Nephron (organoid): ENCODE data around the gene SBK3.

Source experiments
- H3K27ac Mint-ChIP-seq, 3 experiments: 2 replicates each; pipeline ENCODE4 v1.8.0; 2020; ENCODE audit warnings: mixed read lengths in 3 of 3, mild to moderate bottlenecking in 2 of 3, moderate library complexity in 1 of 3
- H3K27me3 Mint-ChIP-seq: 2 replicates; pipeline ENCODE4 v1.8.0; 2021; ENCODE audit warnings: low read depth, mild to moderate bottlenecking, moderate library complexity, mixed read lengths
- H3K36me3 Mint-ChIP-seq: 2 replicates; pipeline ENCODE4 v1.8.0; 2020; ENCODE audit warnings: low read depth, mixed read lengths
- H3K4me1 Mint-ChIP-seq: 2 replicates; pipeline ENCODE4 v1.8.0; 2020; ENCODE audit warnings: mixed read lengths
- H3K4me3 Mint-ChIP-seq, 3 experiments: 2 replicates each; pipeline ENCODE4 v1.8.0; 2020; ENCODE audit warnings: mild to moderate bottlenecking in 3 of 3, mixed read lengths in 3 of 3, moderate library complexity in 2 of 3
- H3K9me3 Mint-ChIP-seq: 2 replicates; pipeline ENCODE4 v1.8.0; 2020; ENCODE audit warnings: mixed read lengths
- TF ChIP-seq, protein P1 (sequence below), 3 experiments: fragments of 200-600 bp; sonication (generic); IDR thresholded peaks; one replicate each; pipeline ENCODE4 v1.5.0; 2021; ENCODE audit warnings: antibody characterized with exemption in 3 of 3; ENCODE audit not compliant: unreplicated experiment in 3 of 3

Gene SBK3

DNA sequence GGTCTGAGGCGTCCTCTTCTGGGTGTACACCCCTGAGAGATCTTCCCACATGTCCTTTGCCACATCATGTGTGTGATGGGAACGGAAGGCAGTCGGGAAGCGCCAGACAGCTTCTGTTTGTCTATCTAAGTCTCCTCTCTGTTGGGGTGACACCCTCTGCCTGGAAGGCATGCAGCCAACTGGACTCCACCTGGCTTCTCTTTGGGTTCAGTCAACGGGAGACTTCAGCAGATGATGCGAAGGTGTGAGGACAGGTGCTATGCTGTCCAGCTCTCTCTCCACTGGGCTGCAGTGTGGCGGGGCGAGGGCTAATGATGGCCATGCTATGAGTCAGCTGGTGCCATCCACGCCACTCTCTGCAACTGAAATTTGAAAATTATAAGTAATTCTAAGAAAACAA lies 14.3 kb upstream of the SBK3 start:
- Mint-ChIP-seq H3K27ac (no peak overlapping the region), H3K9me3 (no peaks in the 10 kb centered on the region), H3K27me3 (peaks cover 7% of the 10 kb centered on the region), H3K36me3 (no peaks in the 10 kb centered on the region), H3K4me3 (no peak overlapping the region), H3K4me1 (peaks cover 6% of the 10 kb centered on the region)
- TF ChIP-seq, protein P1, sequence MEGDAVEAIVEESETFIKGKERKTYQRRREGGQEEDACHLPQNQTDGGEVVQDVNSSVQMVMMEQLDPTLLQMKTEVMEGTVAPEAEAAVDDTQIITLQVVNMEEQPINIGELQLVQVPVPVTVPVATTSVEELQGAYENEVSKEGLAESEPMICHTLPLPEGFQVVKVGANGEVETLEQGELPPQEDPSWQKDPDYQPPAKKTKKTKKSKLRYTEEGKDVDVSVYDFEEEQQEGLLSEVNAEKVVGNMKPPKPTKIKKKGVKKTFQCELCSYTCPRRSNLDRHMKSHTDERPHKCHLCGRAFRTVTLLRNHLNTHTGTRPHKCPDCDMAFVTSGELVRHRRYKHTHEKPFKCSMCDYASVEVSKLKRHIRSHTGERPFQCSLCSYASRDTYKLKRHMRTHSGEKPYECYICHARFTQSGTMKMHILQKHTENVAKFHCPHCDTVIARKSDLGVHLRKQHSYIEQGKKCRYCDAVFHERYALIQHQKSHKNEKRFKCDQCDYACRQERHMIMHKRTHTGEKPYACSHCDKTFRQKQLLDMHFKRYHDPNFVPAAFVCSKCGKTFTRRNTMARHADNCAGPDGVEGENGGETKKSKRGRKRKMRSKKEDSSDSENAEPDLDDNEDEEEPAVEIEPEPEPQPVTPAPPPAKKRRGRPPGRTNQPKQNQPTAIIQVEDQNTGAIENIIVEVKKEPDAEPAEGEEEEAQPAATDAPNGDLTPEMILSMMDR (IDR thresholded peaks at IDR 0.05; ENCODE audit: unreplicated experiment in 3 of 3) = no peak

DNA sequence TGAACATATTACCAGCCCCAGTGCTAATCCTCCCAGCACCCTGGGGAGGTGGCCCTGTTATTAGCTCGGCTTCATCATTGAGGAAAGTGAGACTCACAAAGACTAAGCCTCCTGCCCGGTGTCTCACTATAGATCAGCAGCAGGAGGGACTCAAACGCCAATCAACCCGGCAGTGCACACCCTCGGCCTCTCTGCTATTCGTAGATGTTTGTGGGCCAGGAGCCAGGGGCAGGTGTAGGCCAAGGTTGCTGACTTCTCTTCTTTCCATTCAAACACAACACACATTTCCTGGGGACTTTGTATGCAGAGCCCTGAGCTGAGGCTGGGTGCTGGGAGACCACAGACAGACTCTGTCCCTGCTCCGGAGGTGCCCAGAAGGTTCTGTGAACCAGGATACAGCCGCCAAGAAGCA lies 9.4 kb upstream of the SBK3 start:
- H3K4me1 Mint-ChIP-seq = peaks cover 14% of the 10 kb centered on the region
- H3K36me3 Mint-ChIP-seq = no peaks in the 10 kb centered on the region
- TF ChIP-seq, protein P1 (IDR thresholded peaks at IDR 0.05; ENCODE audit: unreplicated experiment in 3 of 3) = no peak
- no peak overlapping the region for H3K4me3 Mint-ChIP-seq
- H3K27me3 Mint-ChIP-seq = peaks cover 27% of the 10 kb centered on the region
- H3K27ac Mint-ChIP-seq = peak overlapping the region in 1 of 3 experiments; percentile 29
- no peaks in the 10 kb centered on the region for H3K9me3 Mint-ChIP-seq

DNA sequence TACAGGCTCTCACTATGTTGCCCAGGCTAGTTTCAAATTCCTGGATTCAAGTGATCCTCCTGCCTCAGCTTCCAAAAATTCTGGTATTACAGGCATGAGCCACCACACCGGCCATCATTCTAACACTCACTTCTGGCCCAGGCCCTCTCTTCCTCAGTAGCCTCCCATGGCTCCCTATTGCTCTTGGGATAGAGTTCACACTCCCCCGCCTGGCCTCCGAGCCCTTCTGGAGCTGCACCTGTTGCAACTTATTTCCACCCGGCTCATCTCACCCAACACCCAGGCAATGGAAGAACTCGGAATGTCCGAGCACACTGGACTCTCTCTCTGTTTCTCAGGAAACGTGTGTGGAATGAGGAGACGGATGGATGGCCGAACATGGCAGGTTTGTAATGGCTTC lies 9.0 kb upstream of the SBK3 start:
- H3K27me3 Mint-ChIP-seq = peaks cover 30% of the 10 kb centered on the region
- TF ChIP-seq, protein P1 (IDR thresholded peaks at IDR 0.05; ENCODE audit: unreplicated experiment in 3 of 3) = no peak
- no peak overlapping the region for H3K27ac Mint-ChIP-seq
- no peaks in the 10 kb centered on the region for H3K36me3 Mint-ChIP-seq
- no peaks in the 10 kb centered on the region for H3K9me3 Mint-ChIP-seq
- no peak overlapping the region for H3K4me3 Mint-ChIP-seq
- H3K4me1 Mint-ChIP-seq = peaks cover 19% of the 10 kb centered on the region

DNA sequence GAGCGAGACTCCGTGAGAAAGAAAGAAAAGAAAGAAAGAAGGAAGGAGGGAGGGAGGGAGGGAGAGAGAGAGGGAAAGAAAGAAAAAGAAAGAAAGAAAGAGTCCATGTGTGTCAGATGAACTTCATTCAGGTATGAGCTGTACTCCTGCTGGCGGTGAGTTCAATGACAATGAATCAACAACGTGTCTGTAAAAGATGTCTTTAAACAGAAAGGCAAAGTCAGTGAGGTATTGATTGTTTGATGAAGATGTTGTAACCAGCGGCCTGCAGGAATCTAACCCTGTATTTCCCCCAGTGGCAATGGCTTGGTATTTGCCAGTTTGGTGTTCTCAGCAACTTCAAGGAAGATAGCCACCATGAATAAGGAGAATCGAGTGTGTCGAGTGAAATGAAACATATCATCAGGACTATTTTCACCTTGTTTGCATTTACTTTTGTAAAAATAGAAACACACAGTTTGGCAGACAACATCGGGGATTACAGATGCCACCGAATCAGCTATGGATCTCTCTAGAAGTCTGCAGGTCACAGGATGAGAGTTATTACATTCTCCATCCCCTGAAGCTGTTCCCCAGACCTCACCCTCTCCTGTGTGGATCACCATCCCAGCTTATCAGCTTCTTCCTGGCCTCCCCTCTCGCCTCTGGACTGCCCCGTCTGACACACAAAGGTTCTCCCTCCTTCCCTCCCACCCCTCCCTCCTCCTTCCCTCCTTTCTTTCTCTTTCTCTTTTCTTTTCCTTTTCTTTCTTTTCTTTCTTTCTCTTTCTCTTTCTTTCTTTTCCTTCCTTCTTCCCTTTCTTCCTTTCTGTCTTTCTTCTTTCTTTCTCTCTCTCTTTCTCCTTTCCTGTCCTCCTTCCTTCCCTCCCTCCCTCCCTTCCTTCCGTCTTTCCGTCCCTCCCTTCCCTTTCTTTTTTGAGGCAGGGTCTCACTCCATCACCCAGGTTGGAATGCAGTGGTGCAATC lies 8.2 kb upstream of the SBK3 start:
- Mint-ChIP-seq H3K4me3 (no peak overlapping the region), H3K4me1 (peaks cover 19% of the 10 kb centered on the region), H3K27me3 (peaks cover 30% of the 10 kb centered on the region), H3K27ac (peak overlapping the region in 1 of 3 experiments; percentile 15), H3K36me3 (no peaks in the 10 kb centered on the region), H3K9me3 (no peaks in the 10 kb centered on the region)
- TF ChIP-seq, protein P1 (IDR thresholded peaks at IDR 0.05; ENCODE audit: unreplicated experiment in 3 of 3) = no peak

DNA sequence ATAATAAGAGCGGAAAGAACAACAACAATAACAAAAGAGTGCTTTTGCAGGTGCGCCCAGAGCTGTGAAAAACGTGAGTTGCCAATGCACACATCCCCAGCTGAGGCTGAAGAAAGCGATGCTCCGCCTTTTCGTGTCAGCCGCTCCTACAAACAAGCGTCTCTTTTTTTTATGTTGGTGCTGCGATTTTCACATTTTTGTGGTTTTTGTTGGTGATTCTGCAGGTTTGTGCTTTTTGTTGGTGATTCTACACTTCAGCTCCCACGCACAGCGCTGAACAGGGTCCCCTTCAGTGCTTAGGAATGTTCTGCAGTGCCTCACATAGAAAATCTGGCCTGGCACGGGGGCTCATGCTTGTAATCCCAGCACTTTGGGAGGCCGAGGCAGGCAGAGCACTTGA lies 7.3 kb upstream of the SBK3 start:
- H3K36me3 Mint-ChIP-seq = no peaks in the 10 kb centered on the region
- H3K27ac Mint-ChIP-seq = peak overlapping the region in 2 of 3 experiments; percentile 15 to 69
- TF ChIP-seq, protein P1 (IDR thresholded peaks at IDR 0.05; ENCODE audit: unreplicated experiment in 3 of 3) = no peak
- H3K4me1 Mint-ChIP-seq = peaks cover 25% of the 10 kb centered on the region
- H3K27me3 Mint-ChIP-seq = peaks cover 37% of the 10 kb centered on the region
- H3K9me3 Mint-ChIP-seq = no peaks in the 10 kb centered on the region
- no peak overlapping the region for H3K4me3 Mint-ChIP-seq
